Spleen (tissue), 11 donors: ENCODE data around the gene ATP1A3. TPM values are rescaled to one million over a fixed set of nuclear protein-coding genes. Genes with fewer than 3 reads are reported as not detected.
"Not testable (repeated sequence)": the region's sequence is repeated elsewhere in the genome, so short reads cannot be mapped to it uniquely, and the experiment has no call there.

Experiments used
- DNase-seq: peaks from one replicate; pipeline ENCODE4 v3.0.0-alpha.2; 2020
- H3K27ac ChIP-seq, 8 donors: fragments of 200-600 bp; sonication (generic) in 7 of 8; 1 replicate in 4 of 8; 2 replicates in 4 of 8; pipeline versions ENCODE4 v1.5.0 to v1.8.0; 2016 to 2021; ENCODE audit warnings: inconsistent platforms in 4 of 8, mild to moderate bottlenecking in 4 of 8, moderate library complexity in 1 of 8
- H3K27me3 ChIP-seq, 7 donors: fragments of 200-600 bp; sonication (generic) in 6 of 7; replicated peaks in 1 of 7; 1 replicate in 4 of 7; 2 replicates in 3 of 7; pipeline versions ENCODE4 v1.5.0 to v1.8.0; 2016 to 2021; ENCODE audit warnings: inconsistent platforms in 3 of 7, mild to moderate bottlenecking in 1 of 7
- H3K36me3 ChIP-seq, 6 donors: fragments of 200-600 bp; sonication (generic) in 5 of 6; 1 replicate in 4 of 6; 2 replicates in 2 of 6; pipeline versions ENCODE4 v1.5.0 to v1.8.0; 2016 to 2021; ENCODE audit warnings: inconsistent platforms in 2 of 6
- H3K4me1 ChIP-seq, 6 donors: fragments of 200-600 bp; sonication (generic) in 5 of 6; 1 replicate in 3 of 6; 2 replicates in 3 of 6; pipeline versions ENCODE4 v1.5.0 to v1.8.0; 2016 to 2021; ENCODE audit warnings: inconsistent platforms in 3 of 6
- H3K4me3 ChIP-seq, 8 donors: fragments of 200-600 bp; sonication (generic) in 7 of 8; 1 replicate in 4 of 8; 2 replicates in 4 of 8; pipeline versions ENCODE4 v1.5.0 to v1.8.0; 2016 to 2021; ENCODE audit warnings: inconsistent platforms in 4 of 8, mild to moderate bottlenecking in 4 of 8, moderate library complexity in 2 of 8
- H3K9me3 ChIP-seq, 8 donors: fragments of 200-600 bp; sonication (generic) in 7 of 8; 1 replicate in 4 of 8; 2 replicates in 4 of 8; pipeline versions ENCODE4 v1.5.0 to v1.8.0; 2016 to 2021; ENCODE audit warnings: inconsistent platforms in 4 of 8
- CTCF ChIP-seq, 11 experiments: fragments of 200-600 bp in 7 of 11; fragments of 450-650 bp in 4 of 11; sonication (generic) in 4 of 11; IDR thresholded peaks in 8 of 11; conservative IDR thresholded peaks in 3 of 11; 1 replicate in 7 of 11; 2 replicates in 4 of 11; pipeline versions ENCODE4 v1.4.0 to v1.8.0; 2016 to 2021; ENCODE audit warnings: antibody characterized with exemption in 11 of 11, inconsistent platforms in 4 of 11, mild to moderate bottlenecking in 1 of 11
- POLR2A ChIP-seq, 3 donors: fragments of 450-650 bp; IDR thresholded peaks; one replicate each; pipeline ENCODE4 v1.5.1; 2017; ENCODE audit warnings: antibody characterized with exemption in 3 of 3, mild to moderate bottlenecking in 1 of 3
- POLR2AphosphoS5 ChIP-seq, 3 donors: sonication (generic); formaldehyde crosslinking; IDR thresholded peaks; one replicate each; pipeline ENCODE4 v1.5.1; 2017; ENCODE audit warnings: antibody characterized with exemption in 3 of 3
- WGBS, 5 donors: extraction: QIAGEN DNeasy Blood & Tissue Kit in 3 of 5; methylation state at CpG; one replicate each; pipeline versions ENCODE4 v1.1.5 to v1.1.7; 2013 to 2018; 5-methylcytosine and 5-hydroxymethylcytosine counted together
- intact Hi-C: fragments of 100-400 bp; cut with DNase I; formaldehyde crosslinking; loops from one replicate; pipeline ENCODE4 v1.15.0; 2023; ENCODE audit warnings: low total_unique reads
- polyA plus RNA-seq, 3 donors: library from polyadenylated mRNA; stranded (reverse); fragments of 200-250 nt; gene quantifications; one replicate each; pipeline ENCODE4 v1.2.1, GENCODE V29; 2013
- total RNA-seq, 7 donors: library from RNA; depleted of rRNA in 3 of 7; stranded (reverse); fragments of >200 nt in 3 of 7; fragmentation: NEBNext Ultra II Directional in 4 of 7; extraction: Animal tissue kit (Norgen Biotek cat#: 25700) in 4 of 7; gene quantifications; one replicate each; pipeline versions ENCODE4 v1.1.0 to v1.2.1, GENCODE V29; 2016 to 2021
- donor health status: healthy with polysubstance abuse.
- donor health status: DM: no; HTN: no; CAD: no; lungs with moderate emphysema.
- donor health status: DM: no; HTN: no; CAD: no.
- donor health status: Bipolar disorder and iron deficiency.
- donor health status: healthy.
- donor health status: DM: no; HTN: no; CAD: no.
- donor health status: DM: yes; HTN: yes; CAD: no.

The ATP1A3 gene
- total and polyA plus RNA-seq, 10 donors: 0.39 to 2.2 (median 1.2) TPM

GRCh38 chr19:42021185-42021584, 27.2 kb upstream of the ATP1A3 start:
- no peak for TF ChIP-seq POLR2AphosphoS5 (IDR thresholded peaks at IDR 0.05)
- TF ChIP-seq POLR2A (IDR thresholded peaks at IDR 0.05): no peak
- TF ChIP-seq CTCF (IDR thresholded peaks at IDR 0.05 in 8 of 11, conservative IDR thresholded peaks at IDR 0.05 in 3 of 11): no peak
- Histone ChIP-seq H3K4me3 (no peak overlapping the region), H3K9me3 (peaks cover 0 to 3% (median 0%) of the 10 kb centered on the region in 8 donors), H3K27me3 (peaks cover 0 to 11% (median 0%) of the 10 kb centered on the region in 7 donors), H3K36me3 (no peaks in the 10 kb centered on the region), H3K27ac (no peak overlapping the region), H3K4me1 (peaks cover 0 to 5% (median 0%) of the 10 kb centered on the region in 6 donors)
- no peak for DNase-seq
- intact Hi-C loops: no loop called here
- WGBS, 5 donors: 61 to 78% (median 70%) methylated on average over 15 of the region's 15 CpGs

DNA sequence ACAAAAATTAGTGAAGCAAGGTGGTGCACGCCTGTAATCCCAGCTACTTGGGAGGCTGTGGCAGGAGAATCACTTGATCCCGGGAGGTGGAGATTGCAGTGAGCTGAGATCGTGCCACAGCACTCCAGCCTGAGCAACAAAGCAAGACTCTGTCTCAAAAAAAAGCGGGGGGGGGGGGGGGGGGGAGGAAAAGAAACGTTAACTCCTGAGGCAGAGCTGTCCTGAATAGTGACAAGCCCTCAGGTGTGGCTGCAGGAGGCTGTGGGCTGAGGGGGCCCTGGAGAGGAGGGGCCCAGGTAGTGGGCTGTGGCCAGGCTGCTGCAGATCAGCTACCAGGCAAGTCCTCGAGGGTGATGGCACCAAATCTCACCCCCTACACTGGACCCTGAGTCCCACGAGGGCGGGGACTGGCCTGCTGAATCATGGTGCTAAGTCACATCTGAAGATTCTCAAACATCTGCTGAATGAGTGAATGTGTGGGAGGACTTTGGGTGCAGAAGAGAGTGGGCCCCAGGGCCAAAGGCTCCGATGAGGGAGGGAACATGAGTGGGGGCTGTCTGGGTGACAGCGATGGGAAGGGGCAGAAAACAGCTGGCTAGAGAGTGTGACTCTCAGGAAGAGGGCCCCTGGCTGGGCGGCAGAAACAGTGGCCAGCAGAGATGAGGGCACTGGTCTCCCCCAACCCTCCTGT, 24.6 kb upstream of the ATP1A3 start:
- no peak for DNase-seq
- Histone ChIP-seq H3K4me1 (no peaks in the 10 kb centered on the region), H3K27me3 (no peaks in the 10 kb centered on the region), H3K36me3 (no peaks in the 10 kb centered on the region), H3K4me3 (no peak overlapping the region), H3K27ac (no peak overlapping the region), H3K9me3 (peaks cover 0 to 3% (median 0%) of the 10 kb centered on the region in 8 donors)
- TF ChIP-seq POLR2A (IDR thresholded peaks at IDR 0.05) (no peak), POLR2AphosphoS5 (IDR thresholded peaks at IDR 0.05) (no peak), CTCF (IDR thresholded peaks at IDR 0.05 in 8 of 11, conservative IDR thresholded peaks at IDR 0.05 in 3 of 11) (no peak)
- WGBS, 5 donors: 67 to 80% (median 73%) methylated on average over 9 to 11 of the region's 11 CpGs
- intact Hi-C loops: no loop called here

DNA sequence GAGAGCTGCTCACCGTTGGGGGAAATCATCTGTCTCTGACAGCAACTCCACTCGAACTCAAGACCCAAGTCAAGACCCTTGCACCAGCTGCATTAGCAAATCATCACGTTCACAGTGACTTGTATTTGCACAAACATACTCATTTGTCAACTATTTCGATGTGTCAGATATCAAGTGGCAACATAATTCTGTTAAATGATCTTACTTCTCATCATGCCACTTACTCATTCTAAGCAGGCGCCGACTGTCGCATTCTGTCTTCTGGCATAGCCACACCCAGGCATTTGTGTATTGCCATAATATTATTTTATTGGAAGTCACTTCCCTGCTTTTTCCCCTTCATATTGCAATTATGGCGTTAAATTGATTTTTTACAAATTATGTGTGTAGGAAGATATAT, 23.0 kb upstream of the ATP1A3 start:
- no peaks in the 10 kb centered on the region for H3K27me3 ChIP-seq
- H3K4me3 ChIP-seq: no peak overlapping the region
- H3K4me1 ChIP-seq: no peaks in the 10 kb centered on the region
- peaks cover 0 to 3% (median 0%) of the 10 kb centered on the region in 8 donors for H3K9me3 ChIP-seq
- no peak for DNase-seq
- H3K36me3 ChIP-seq: no peaks in the 10 kb centered on the region
- TF ChIP-seq POLR2A (IDR thresholded peaks at IDR 0.05) (no peak), CTCF (IDR thresholded peaks at IDR 0.05 in 8 of 11, conservative IDR thresholded peaks at IDR 0.05 in 3 of 11) (no peak), POLR2AphosphoS5 (IDR thresholded peaks at IDR 0.05) (no peak)
- intact Hi-C loops: no loop called here
- 78 to 86% (median 85%) methylated on average over 8 of the region's 8 CpGs for WGBS, 5 donors
- H3K27ac ChIP-seq: no peak overlapping the region

GRCh38 chr19:42012747-42013146, 18.7 kb upstream of the ATP1A3 start:
- WGBS, 5 donors: 96 to 100% (median 98%) methylated on average over 3 of the region's 3 CpGs
- intact Hi-C loops, H3K4me3 ChIP-seq: not testable (repeated sequence)

More at GRCh38 chr19:42012747-42013146, 18.7 kb upstream of the ATP1A3 start:
- H3K4me1 ChIP-seq, H3K27me3 ChIP-seq, H3K36me3 ChIP-seq, H3K27ac ChIP-seq, DNase-seq, H3K9me3 ChIP-seq: not testable (repeated sequence)
